ENCODE data around the gene HYDIN. TPM values are rescaled to one million over a fixed set of nuclear protein-coding genes. Genes with fewer than 3 reads are reported as not detected.

The HYDIN gene
- total RNA-seq, 4 donors from 2014 or later, result 0.72 to 4.3 (median 1.2) TPM

GRCh38 chr16:70777496-70777895 lies 453.0 kb downstream of the HYDIN start:
- TF ChIP-seq, protein P1, sequence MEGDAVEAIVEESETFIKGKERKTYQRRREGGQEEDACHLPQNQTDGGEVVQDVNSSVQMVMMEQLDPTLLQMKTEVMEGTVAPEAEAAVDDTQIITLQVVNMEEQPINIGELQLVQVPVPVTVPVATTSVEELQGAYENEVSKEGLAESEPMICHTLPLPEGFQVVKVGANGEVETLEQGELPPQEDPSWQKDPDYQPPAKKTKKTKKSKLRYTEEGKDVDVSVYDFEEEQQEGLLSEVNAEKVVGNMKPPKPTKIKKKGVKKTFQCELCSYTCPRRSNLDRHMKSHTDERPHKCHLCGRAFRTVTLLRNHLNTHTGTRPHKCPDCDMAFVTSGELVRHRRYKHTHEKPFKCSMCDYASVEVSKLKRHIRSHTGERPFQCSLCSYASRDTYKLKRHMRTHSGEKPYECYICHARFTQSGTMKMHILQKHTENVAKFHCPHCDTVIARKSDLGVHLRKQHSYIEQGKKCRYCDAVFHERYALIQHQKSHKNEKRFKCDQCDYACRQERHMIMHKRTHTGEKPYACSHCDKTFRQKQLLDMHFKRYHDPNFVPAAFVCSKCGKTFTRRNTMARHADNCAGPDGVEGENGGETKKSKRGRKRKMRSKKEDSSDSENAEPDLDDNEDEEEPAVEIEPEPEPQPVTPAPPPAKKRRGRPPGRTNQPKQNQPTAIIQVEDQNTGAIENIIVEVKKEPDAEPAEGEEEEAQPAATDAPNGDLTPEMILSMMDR (IDR thresholded peaks at IDR 0.05), result no peak
- DNase-seq (ENCODE audit: low spot score) (no peak), ATAC-seq (ENCODE audit: low FRiP score) (no peak)

DNA sequence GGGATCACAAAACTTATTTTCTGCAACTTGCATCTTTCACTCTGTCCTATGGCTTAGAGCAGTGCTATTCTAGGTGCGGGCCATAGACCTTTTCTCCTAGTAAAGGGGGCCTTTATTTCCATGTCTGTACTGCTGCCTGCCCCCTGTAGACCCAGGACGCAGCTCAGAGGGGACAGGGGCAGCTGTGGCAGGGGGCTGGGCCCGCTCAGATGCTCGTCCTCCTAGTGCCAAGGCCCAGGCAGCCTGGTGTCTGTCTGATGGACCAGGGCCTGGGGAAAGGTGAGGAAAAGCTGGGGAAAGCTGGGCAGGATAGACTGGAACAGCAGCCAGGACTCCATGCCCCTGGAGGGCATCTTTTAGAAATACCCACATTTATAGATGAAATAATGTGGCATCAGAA lies 455.1 kb downstream of the HYDIN start:
- no peak for DNase-seq (ENCODE audit: low spot score)
- TF ChIP-seq, protein P1 (IDR thresholded peaks at IDR 0.05), result no peak
- no peak for ATAC-seq (ENCODE audit: low FRiP score)

DNA sequence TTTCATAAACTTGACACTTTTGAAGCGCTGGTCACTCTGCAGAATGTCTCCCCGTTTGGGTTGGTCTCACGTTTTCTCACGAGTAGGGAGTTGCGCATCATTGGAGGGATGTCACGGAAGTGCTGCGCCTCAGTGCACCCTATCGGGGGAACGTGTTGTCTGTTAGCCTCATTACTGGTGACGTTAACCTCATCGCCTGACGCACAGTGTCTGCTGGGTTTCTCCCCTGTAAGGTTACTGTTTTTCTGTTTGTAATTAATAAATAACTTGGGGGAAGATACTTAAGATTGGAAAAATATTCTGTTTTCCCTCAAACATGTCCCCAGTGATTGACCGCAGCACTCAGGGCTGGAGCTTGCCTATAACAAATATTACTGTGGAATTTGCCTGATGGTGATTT lies 456.3 kb downstream of the HYDIN start:
- TF ChIP-seq, protein P1 (IDR thresholded peaks at IDR 0.05), result no peak
- ATAC-seq (ENCODE audit: low FRiP score), result no peak
- no peak for DNase-seq (ENCODE audit: low spot score)

GRCh38 chr16:70772493-70772892 lies 458.0 kb downstream of the HYDIN start:
- DNase-seq (ENCODE audit: low spot score) (no peak), ATAC-seq (ENCODE audit: low FRiP score) (no peak)
- TF ChIP-seq, protein P1 (IDR thresholded peaks at IDR 0.05), result no peak

- TF ChIP-seq, protein P1 (IDR thresholded peaks at IDR 0.05), result peak in 2 of 3 donors; percentile 63 to 91
- ATAC-seq (ENCODE audit: low FRiP score), result peak; percentile 78
- DNase-seq (ENCODE audit: low spot score), result peak; percentile 65
These were observed 459.6 kb downstream of the HYDIN start for GRCh38 chr16:70770626-70771552.

GRCh38 chr16:70770291-70770625 lies 460.3 kb downstream of the HYDIN start:
- TF ChIP-seq, protein P1 (IDR thresholded peaks at IDR 0.05), result no peak
- no peak for ATAC-seq (ENCODE audit: low FRiP score)

DNA sequence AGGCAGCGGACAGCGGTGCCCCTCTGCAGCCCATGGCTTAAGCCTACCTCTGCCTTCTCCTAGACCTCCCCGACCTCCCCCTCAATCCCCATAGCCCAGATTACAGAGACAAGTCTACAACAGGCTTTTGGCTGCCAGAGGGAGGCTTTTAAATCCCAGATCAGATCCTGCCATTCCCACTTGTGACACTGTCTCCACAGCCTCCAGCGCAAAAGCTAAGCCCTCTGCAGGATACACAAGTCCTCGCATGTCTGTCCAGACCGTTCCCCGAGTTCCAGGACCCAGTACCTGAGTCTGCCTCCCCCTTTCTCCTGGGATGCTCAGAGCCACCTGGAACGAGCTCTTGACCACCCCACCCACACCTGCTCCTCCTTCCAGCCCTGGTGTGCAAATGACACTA lies 460.8 kb downstream of the HYDIN start:
- TF ChIP-seq, protein P1 (IDR thresholded peaks at IDR 0.05), result no peak
- no peak for ATAC-seq (ENCODE audit: low FRiP score)
- no peak for DNase-seq (ENCODE audit: low spot score)

More at GRCh38 chr16:70770291-70770625, 460.3 kb downstream of the HYDIN start:
- no peak for DNase-seq (ENCODE audit: low spot score)
